ENCODE data around the gene ADAMTSL1. TPM values are rescaled to one million over a fixed set of nuclear protein-coding genes. Genes with fewer than 3 reads are reported as not detected.

Gene ADAMTSL1
- total RNA-seq, 1 experiment from 2014 or later, result not detected

DNA sequence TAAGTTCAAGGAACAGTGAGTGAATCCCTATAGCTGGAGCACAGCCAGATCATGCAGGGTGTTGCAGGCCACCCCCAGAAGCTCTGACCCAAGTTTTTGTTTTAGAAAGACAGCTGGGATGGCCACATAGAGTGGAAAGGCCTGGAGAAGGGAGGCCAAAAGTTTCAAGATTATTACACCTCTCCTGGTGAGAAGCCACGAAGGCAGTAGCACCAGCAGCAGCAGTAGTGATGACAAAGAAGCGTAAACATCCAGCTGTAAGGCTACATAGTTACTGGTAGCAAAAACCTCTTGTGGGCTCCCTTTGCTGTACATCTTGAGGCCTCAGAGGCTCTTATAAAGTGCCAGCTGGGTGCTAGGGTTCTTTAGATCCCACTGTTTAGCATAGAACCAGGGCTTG is 11.8 kb downstream of the ADAMTSL1 start:
- CTCF ChIA-PET, result no interaction called here
- DNase-seq (ENCODE audit: low read depth, low spot score), result no peak

More for the DNA sequence above, 11.8 kb downstream of the ADAMTSL1 start:
- Histone ChIP-seq H3K4me1 (ENCODE audit: control insufficient read depth in 1 of 2, insufficient read depth in 2 of 2, low read length in 2 of 2) (no peaks in the 10 kb centered on the region), H4K20me1 (ENCODE audit: insufficient read depth) (no peaks in the 10 kb centered on the region; the same call in 1 of the 2 replicates), H3K9ac (ENCODE audit: low read length) (no peak overlapping the region), H3K9me3 (ENCODE audit: control insufficient read depth in 1 of 2, insufficient read depth in 1 of 2, low read depth in 1 of 2, low read length in 2 of 2) (no peaks in the 10 kb centered on the region), H3K79me2 (ENCODE audit: insufficient read depth, low read length) (no peaks in the 10 kb centered on the region), H3K4me2 (ENCODE audit: low read length) (no peak overlapping the region), H3K36me3 (ENCODE audit: control insufficient read depth in 1 of 2, insufficient read depth in 2 of 2, low read length in 2 of 2) (no peaks in the 10 kb centered on the region), H3K27ac (ENCODE audit: low read depth, low read length) (no peak overlapping the region), H3K4me3 (replicated peaks in 1 of 2; ENCODE audit: low read depth in 1 of 2, low read length in 2 of 2) (no peak overlapping the region), H3K9me2 (ENCODE audit: insufficient read depth) (no peaks in the 10 kb centered on the region), H3K27me3 (ENCODE audit: insufficient read depth, low read length) (peaks cover 3% of the 10 kb centered on the region), H2AFZ (ENCODE audit: low read depth, low read length, poor library complexity, severe bottlenecking) (no peak overlapping the region)
- ChIA-PET RAD21 (ENCODE audit: low non-redundant PET in 1 of 2, low total read pairs in 2 of 2, uncharacterized antibody in 2 of 2, unreplicated experiment in 2 of 2) (no interaction called here), POLR2A (no interaction called here)
- BruUV-seq (replicated peaks), result no TSS peak
- intact Hi-C loops (cut with micrococcal nuclease), result no loop called here
- ATAC-seq, result no peak
- no peak for TF ChIP-seq RAD21 (IDR thresholded peaks at IDR 0.05; ENCODE audit: low read depth)
- TF ChIP-seq CEBPB (IDR thresholded peaks at IDR 0.05; ENCODE audit: low read depth), result no peak
- no peak for TF ChIP-seq ZBTB33 (IDR thresholded peaks at IDR 0.05; ENCODE audit: extremely low read depth, insufficient replicate concordance, low read length)
- TF ChIP-seq REST (IDR thresholded peaks at IDR 0.05; ENCODE audit: low read depth), result no peak
